Measurements from ENCODE around the gene S100A8. TPM values are rescaled to one million over a fixed set of nuclear protein-coding genes. Genes with fewer than 3 reads are reported as not detected.

Gene S100A8
- total RNA-seq, 1 experiment from 2014 or later: not detected

DNA sequence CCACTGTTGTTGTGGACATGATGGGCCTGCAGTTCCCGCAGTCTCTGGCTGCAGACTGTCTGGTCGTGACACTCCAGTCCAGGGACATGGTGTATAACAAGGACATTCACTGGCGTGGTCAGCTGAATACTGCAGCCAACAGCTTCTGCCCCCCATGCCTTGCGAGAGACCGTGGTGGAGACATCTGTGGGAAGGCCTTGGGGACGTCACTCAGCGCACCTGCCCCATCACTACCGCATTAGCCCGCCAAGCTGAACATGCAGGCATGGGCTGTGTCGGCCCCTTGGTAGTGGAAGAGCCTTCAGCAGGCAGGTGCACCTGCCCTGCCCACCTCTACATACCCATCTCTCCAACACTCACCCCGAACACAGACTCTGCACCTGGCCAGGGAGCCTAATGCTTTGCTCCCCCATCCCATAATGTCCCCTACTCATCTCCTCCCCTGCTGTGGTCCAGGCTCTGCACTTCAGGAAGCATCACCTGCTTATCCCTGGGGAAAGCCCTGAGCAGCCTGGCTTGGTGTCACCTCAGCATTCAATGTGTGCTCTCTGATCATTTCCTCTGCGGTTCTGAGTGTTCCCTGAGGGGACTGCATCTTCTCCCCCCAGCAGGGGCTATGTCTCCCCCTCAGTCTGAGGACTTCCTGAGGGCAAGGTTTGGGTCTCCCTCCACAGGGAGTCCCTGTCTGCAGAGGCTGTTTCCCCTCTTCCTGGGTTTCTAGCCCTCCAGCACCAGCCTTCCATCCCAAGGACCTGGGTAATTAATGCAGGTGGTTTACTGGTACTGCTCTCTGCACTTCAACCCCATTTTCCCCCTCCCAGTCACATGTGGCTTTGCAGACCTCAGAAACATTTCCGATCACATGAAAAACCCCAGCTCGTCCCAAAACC lies 45.4 kb downstream of the S100A8 start:
- H3K4me1 ChIP-seq (ENCODE audit: control insufficient read depth, insufficient read depth, low read length): peaks cover 3% of the 10 kb centered on the region; the same call in 1 of the 2 replicates
- ATAC-seq (no peak), DNase-seq (ENCODE audit: low read depth, low spot score) (no peak)
- no peak overlapping the region for H3K27ac ChIP-seq (ENCODE audit: low read length)
- no peaks in the 10 kb centered on the region for H3K9me3 ChIP-seq (ENCODE audit: control insufficient read depth, insufficient read depth, low read depth, low read length)
- in situ Hi-C loops (cut with HindIII; ENCODE audit: low pct_unique_long_range_greater_than_20kb, low sequenced_read_pairs) (no loop called here), intact Hi-C loops (cut with micrococcal nuclease; ENCODE audit: unreplicated experiment) (no loop called here)
- ChIA-PET POLR2A (no interaction called here), CTCF (no interaction called here)
- TF ChIP-seq SIN3A (IDR thresholded peaks at IDR 0.05; ENCODE audit: borderline replicate concordance, insufficient read depth, low read depth, low read length): no peak
- no peak for TF ChIP-seq TCF7L2 (IDR thresholded peaks at IDR 0.05; ENCODE audit: low read depth, low read length)
- TF ChIP-seq, protein P1, sequence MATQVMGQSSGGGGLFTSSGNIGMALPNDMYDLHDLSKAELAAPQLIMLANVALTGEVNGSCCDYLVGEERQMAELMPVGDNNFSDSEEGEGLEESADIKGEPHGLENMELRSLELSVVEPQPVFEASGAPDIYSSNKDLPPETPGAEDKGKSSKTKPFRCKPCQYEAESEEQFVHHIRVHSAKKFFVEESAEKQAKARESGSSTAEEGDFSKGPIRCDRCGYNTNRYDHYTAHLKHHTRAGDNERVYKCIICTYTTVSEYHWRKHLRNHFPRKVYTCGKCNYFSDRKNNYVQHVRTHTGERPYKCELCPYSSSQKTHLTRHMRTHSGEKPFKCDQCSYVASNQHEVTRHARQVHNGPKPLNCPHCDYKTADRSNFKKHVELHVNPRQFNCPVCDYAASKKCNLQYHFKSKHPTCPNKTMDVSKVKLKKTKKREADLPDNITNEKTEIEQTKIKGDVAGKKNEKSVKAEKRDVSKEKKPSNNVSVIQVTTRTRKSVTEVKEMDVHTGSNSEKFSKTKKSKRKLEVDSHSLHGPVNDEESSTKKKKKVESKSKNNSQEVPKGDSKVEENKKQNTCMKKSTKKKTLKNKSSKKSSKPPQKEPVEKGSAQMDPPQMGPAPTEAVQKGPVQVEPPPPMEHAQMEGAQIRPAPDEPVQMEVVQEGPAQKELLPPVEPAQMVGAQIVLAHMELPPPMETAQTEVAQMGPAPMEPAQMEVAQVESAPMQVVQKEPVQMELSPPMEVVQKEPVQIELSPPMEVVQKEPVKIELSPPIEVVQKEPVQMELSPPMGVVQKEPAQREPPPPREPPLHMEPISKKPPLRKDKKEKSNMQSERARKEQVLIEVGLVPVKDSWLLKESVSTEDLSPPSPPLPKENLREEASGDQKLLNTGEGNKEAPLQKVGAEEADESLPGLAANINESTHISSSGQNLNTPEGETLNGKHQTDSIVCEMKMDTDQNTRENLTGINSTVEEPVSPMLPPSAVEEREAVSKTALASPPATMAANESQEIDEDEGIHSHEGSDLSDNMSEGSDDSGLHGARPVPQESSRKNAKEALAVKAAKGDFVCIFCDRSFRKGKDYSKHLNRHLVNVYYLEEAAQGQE (IDR thresholded peaks at IDR 0.05; ENCODE audit: insufficient read depth in 1 of 2, low read depth in 2 of 2, low read length in 1 of 2): no peak
- TF ChIP-seq, protein P2, sequence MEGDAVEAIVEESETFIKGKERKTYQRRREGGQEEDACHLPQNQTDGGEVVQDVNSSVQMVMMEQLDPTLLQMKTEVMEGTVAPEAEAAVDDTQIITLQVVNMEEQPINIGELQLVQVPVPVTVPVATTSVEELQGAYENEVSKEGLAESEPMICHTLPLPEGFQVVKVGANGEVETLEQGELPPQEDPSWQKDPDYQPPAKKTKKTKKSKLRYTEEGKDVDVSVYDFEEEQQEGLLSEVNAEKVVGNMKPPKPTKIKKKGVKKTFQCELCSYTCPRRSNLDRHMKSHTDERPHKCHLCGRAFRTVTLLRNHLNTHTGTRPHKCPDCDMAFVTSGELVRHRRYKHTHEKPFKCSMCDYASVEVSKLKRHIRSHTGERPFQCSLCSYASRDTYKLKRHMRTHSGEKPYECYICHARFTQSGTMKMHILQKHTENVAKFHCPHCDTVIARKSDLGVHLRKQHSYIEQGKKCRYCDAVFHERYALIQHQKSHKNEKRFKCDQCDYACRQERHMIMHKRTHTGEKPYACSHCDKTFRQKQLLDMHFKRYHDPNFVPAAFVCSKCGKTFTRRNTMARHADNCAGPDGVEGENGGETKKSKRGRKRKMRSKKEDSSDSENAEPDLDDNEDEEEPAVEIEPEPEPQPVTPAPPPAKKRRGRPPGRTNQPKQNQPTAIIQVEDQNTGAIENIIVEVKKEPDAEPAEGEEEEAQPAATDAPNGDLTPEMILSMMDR (IDR thresholded peaks at IDR 0.05): no peak
- no peak for TF ChIP-seq POLR2AphosphoS5 (IDR thresholded peaks at IDR 0.05; ENCODE audit: low read depth, low read length)
- no peak overlapping the region for H3K4me3 ChIP-seq (ENCODE audit: low read depth in 2 of 2, low read length in 2 of 2)
- no TSS peak for BruUV-seq (replicated peaks)
- H3K27me3 ChIP-seq (ENCODE audit: control insufficient read depth, insufficient read depth, low read length): peaks cover 6% of the 10 kb centered on the region
- H3K36me3 ChIP-seq (ENCODE audit: control insufficient read depth, insufficient read depth, low read length): no peaks in the 10 kb centered on the region

DNA sequence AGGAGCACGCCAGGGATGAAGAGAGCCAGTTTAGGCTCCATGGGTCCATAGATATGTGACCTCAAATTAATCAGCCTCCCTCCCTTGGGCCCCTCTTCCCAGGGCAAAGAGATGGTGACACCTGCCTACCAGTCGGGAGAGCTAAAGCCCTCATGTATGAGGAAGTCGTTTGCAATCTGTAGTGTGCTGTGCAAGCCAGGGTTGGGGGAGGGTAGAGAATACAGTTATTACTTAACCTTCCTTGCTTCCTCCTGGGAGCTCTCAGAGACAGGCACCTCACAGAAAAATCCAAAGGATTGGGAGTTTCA lies 46.2 kb downstream of the S100A8 start:
- intact Hi-C loops (cut with micrococcal nuclease; ENCODE audit: unreplicated experiment) (no loop called here), in situ Hi-C loops (cut with HindIII; ENCODE audit: low pct_unique_long_range_greater_than_20kb, low sequenced_read_pairs) (no loop called here)
- POLR2A ChIA-PET: no interaction called here
- H3K36me3 ChIP-seq (ENCODE audit: control insufficient read depth, insufficient read depth, low read length): no peaks in the 10 kb centered on the region
- BruUV-seq (replicated peaks): no TSS peak
- peaks cover 3% of the 10 kb centered on the region; the same call in 1 of the 2 replicates for H3K4me1 ChIP-seq (ENCODE audit: control insufficient read depth, insufficient read depth, low read length)
- TF ChIP-seq, protein P1 (IDR thresholded peaks at IDR 0.05; ENCODE audit: insufficient read depth in 1 of 2, low read depth in 2 of 2, low read length in 1 of 2): no peak
- TF ChIP-seq, protein P2 (IDR thresholded peaks at IDR 0.05): no peak
- H3K27me3 ChIP-seq (ENCODE audit: control insufficient read depth, insufficient read depth, low read length): peaks cover 8% of the 10 kb centered on the region
- CTCF ChIA-PET: no interaction called here
- no peak for DNase-seq (ENCODE audit: low read depth, low spot score)
- H3K4me3 ChIP-seq (ENCODE audit: low read depth in 2 of 2, low read length in 2 of 2): no peak overlapping the region
- H3K9me3 ChIP-seq (ENCODE audit: control insufficient read depth, insufficient read depth, low read depth, low read length): no peaks in the 10 kb centered on the region
- ATAC-seq: no peak
- no peak overlapping the region for H3K27ac ChIP-seq (ENCODE audit: low read length)
